Measurements from ENCODE around the gene LRRC38.
"Not testable (repeated sequence)": the region's sequence is repeated elsewhere in the genome, so short reads cannot be mapped to it uniquely, and the experiment has no call there.

The LRRC38 gene, protein sequence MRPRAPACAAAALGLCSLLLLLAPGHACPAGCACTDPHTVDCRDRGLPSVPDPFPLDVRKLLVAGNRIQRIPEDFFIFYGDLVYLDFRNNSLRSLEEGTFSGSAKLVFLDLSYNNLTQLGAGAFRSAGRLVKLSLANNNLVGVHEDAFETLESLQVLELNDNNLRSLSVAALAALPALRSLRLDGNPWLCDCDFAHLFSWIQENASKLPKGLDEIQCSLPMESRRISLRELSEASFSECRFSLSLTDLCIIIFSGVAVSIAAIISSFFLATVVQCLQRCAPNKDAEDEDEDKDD

GRCh38 chr1:13513895-13514546 is at the start of gene LRRC38:
LRRC38 (minus strand) TSS chr1:13514003; CDS start chr1:13513593, 410 bp downstream.
- no peak for DNase-seq (ENCODE audit: low spot score)

GRCh38 chr1:13562981-13563380 is 49.2 kb upstream of the LRRC38 start:
- DNase-seq (ENCODE audit: low spot score), result not testable (repeated sequence)

- DNase-seq (ENCODE audit: low spot score), result no peak
Measured at GRCh38 chr1:13560541-13560940, 46.7 kb upstream of the LRRC38 start.

GRCh38 chr1:13556224-13556764 is 42.5 kb upstream of the LRRC38 start:
- DNase-seq (ENCODE audit: low spot score), result no peak

- no peak for DNase-seq (ENCODE audit: low spot score)
Measured at GRCh38 chr1:13554798-13555197, 41.0 kb upstream of the LRRC38 start.

DNA sequence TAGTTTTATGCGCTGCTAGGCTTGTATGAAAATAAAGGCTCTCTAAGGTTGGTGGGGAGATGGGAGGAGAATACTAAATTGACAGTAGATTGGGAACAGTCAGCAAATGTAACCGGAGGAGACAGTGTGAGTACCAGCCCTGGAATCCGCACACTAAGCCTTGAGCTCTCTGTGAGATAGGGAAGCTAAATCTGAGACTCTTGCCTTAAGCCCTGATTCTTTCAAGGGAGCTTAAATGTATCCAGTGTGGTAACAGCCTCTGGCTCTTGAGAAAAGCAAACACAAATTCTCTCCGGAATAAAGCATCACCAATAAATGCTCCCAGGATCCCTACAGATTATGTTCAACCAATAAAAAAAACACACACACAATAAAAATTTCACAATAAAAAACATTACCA is 36.9 kb upstream of the LRRC38 start:
- no peak for DNase-seq (ENCODE audit: low spot score)

- DNase-seq (ENCODE audit: low spot score), result peak; percentile 94
Measured at GRCh38 chr1:13549521-13549920, 35.7 kb upstream of the LRRC38 start.

- DNase-seq (ENCODE audit: low spot score), result no peak
Measured at GRCh38 chr1:13549021-13549420, 35.2 kb upstream of the LRRC38 start.

DNA sequence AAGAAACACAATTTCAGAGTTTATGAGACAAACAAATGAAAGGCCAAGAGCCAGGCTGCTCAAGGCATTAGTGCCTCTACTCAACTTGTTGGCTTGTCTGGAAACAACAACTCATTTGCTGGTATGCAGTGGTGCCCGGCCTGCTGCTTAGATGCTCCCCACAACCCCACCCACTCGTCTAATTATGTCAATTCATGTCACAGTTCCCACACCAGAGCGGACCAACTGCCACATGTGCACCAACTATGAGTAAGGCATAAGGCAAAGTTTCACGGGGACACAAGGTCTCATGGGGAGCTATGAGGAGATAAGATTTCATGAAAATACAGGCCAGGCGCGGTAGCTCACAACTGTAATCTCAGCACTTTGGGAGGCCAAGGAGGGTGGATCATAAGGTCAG is 34.5 kb upstream of the LRRC38 start:
- no peak for DNase-seq (ENCODE audit: low spot score)

DNA sequence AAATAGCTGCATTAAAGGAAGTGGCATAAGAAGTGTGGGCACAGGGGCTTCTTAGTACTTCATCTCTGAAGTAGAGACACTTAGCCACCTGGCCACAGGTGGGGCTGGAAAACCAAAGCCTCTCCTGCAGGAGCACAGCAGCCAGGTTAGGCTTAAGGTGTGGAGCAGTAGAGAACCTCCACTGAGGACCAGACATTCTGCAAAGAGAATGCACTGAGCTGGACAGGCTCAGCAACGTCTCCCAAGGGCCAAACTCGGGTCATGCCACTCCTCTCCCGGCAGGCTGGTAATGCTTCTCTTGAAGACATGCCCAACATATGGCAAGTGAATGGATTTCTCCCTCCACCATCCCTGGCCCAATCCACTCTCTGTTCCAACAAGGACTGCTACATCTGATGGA is 33.0 kb upstream of the LRRC38 start:
- no peak for DNase-seq (ENCODE audit: low spot score)

- DNase-seq (ENCODE audit: low spot score), result no peak
Measured at GRCh38 chr1:13544221-13544556, 30.4 kb upstream of the LRRC38 start.

GRCh38 chr1:13543451-13544220 is 29.8 kb upstream of the LRRC38 start:
- DNase-seq (ENCODE audit: low spot score), result peak; percentile 59

GRCh38 chr1:13541435-13542215 is 27.8 kb upstream of the LRRC38 start:
- DNase-seq (ENCODE audit: low spot score), result no peak

- DNase-seq (ENCODE audit: low spot score), result peak; percentile 53
Measured at GRCh38 chr1:13540866-13541265, 27.1 kb upstream of the LRRC38 start.

DNA sequence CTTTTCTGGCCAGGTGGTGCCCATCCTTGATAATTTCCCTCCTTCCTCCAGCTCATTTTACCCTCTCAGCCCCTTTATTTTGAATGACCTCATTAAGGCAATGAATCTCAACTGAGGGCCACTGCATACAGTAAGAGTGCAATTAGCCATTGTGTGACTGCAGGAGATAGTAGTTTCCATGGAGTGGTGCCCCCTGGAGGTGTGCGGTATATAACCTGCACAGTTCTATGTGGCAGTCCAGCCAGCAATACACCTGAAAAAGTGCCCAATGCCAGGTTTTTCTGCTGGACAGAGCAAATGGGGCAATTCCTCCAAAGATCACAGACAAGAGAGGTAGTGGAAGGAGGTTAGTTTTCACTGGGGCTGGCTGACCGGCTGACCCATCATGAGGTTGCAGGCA is 25.9 kb upstream of the LRRC38 start:
- DNase-seq (ENCODE audit: low spot score), result no peak

DNA sequence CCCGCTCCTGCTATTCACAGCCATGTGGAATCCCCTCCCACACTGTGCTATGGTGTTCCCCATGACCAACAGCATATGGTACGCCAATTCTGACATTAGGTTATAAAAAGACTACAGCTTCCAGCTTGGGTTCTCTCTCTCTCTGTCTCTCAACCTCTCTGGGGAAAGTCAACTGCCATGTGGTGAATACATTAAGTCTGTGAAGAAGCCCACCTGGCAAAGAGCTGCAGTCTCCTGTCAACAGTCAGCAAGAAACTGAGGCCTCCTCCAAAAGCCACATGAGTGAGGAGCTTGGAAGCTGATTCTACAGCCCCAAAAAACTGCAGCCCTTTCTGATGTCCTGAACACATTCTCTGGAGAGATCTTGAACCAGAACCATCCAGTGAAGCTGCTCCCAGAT is 25.0 kb upstream of the LRRC38 start:
- DNase-seq (ENCODE audit: low spot score), result no peak

- DNase-seq (ENCODE audit: low spot score), result no peak
Measured at GRCh38 chr1:13536571-13536970, 22.8 kb upstream of the LRRC38 start.

GRCh38 chr1:13535227-13535626 is 21.4 kb upstream of the LRRC38 start:
- DNase-seq (ENCODE audit: low spot score), result no peak

DNA sequence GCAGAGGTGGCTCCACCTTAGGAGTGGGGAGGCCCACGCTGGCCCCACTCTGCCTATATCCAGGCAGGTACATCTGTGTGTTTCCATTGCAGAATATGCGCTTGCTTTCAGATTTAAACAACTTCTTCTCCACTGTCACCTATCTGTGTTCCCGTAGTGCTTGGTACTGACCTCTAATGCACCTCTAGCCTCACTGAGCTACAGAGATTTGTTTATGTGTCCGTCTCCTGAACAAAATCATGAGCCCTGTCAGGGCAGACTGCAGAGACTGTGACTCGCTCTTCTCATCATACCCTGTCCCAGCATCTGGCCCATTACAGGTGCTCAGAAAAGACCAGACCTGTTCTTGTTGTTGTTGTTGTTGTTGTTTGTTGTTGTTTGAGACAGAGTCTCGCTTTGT is 14.5 kb upstream of the LRRC38 start:
- DNase-seq (ENCODE audit: low spot score), result no peak

GRCh38 chr1:13523780-13524477 is 10.1 kb upstream of the LRRC38 start:
- no peak for DNase-seq (ENCODE audit: low spot score)

GRCh38 chr1:13520985-13521384 is 7.2 kb upstream of the LRRC38 start:
- no peak for DNase-seq (ENCODE audit: low spot score)
